Nephron progenitor cell (in vitro differentiated cells): ENCODE results near the gene HSD3B7.

Source experiments
- DNase-seq: peaks from one replicate; pipeline ENCODE4 v3.0.0; 2021
- H3K27ac Mint-ChIP-seq: 2 replicates; pipeline ENCODE4 v1.8.0; 2021; ENCODE audit warnings: mild to moderate bottlenecking, moderate library complexity, mixed read lengths
- H3K27me3 Mint-ChIP-seq: 2 replicates; pipeline ENCODE4 v1.8.0; 2021; ENCODE audit warnings: mild to moderate bottlenecking, low read depth, mixed read lengths; ENCODE audit not compliant: poor library complexity
- H3K36me3 Mint-ChIP-seq: 2 replicates; pipeline ENCODE4 v1.8.0; 2021; ENCODE audit warnings: low read depth, mixed read lengths
- H3K4me1 Mint-ChIP-seq: 2 replicates; pipeline ENCODE4 v1.8.0; 2021; ENCODE audit warnings: mixed read lengths
- H3K4me3 Mint-ChIP-seq: 2 replicates; pipeline ENCODE4 v1.8.0; 2021; ENCODE audit warnings: mild to moderate bottlenecking, moderate library complexity, mixed read lengths
- H3K9me3 Mint-ChIP-seq: 2 replicates; pipeline ENCODE4 v1.8.0; 2021; ENCODE audit warnings: mild to moderate bottlenecking, moderate library complexity, mixed read lengths
- TF ChIP-seq, protein P1 (sequence below): fragments of 200-600 bp; sonication (generic); IDR thresholded peaks from 2 replicates; pipeline ENCODE4 v1.5.0; 2021; ENCODE audit warnings: antibody characterized with exemption

Gene HSD3B7

DNA sequence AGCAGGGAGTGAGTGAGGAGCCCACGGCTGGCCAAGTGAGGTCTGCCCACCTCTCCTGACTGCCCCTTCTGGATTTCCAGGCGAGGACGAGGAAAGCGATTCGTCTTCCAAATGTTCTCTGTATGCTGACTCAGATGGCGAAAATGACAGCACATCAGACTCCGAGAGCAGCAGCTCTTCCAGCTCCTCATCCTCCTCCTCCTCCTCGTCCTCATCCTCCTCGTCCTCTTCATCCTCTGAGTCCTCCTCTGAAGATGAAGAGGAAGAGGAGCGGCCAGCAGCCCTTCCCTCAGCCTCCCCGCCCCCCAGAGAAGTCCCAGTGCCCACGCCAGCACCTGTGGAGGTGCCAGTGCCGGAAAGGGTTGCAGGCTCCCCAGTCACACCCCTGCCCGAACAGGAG, 13.7 kb upstream of the HSD3B7 start:
- TF ChIP-seq, protein P1, sequence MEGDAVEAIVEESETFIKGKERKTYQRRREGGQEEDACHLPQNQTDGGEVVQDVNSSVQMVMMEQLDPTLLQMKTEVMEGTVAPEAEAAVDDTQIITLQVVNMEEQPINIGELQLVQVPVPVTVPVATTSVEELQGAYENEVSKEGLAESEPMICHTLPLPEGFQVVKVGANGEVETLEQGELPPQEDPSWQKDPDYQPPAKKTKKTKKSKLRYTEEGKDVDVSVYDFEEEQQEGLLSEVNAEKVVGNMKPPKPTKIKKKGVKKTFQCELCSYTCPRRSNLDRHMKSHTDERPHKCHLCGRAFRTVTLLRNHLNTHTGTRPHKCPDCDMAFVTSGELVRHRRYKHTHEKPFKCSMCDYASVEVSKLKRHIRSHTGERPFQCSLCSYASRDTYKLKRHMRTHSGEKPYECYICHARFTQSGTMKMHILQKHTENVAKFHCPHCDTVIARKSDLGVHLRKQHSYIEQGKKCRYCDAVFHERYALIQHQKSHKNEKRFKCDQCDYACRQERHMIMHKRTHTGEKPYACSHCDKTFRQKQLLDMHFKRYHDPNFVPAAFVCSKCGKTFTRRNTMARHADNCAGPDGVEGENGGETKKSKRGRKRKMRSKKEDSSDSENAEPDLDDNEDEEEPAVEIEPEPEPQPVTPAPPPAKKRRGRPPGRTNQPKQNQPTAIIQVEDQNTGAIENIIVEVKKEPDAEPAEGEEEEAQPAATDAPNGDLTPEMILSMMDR: no peak
- Mint-ChIP-seq H3K27ac (peak overlapping the region; percentile 70), H3K36me3 (peaks cover 75% of the 10 kb centered on the region), H3K9me3 (no peaks in the 10 kb centered on the region), H3K4me3 (no peak overlapping the region), H3K4me1 (no peaks in the 10 kb centered on the region), H3K27me3 (peaks cover 2% of the 10 kb centered on the region)
- DNase-seq: no peak

DNA sequence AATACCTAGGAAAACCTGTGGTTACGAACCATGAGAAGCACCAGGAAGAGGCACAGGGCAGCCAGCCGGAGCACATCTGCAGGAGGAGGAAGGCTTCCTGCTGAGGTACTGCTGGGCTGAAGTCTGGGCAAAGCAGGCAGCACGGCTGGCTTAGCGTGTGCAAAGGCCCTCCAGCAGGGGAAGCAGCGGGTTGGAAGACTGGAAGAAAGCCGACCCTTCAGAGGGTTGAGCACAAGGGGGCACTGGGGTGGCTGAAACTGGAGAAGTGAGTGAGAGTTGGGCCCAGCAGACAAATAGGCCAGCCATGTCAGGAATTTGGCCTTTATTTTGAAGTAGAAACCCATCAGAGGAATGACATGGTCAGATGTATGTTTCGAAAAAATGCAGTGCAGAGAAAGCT, 12.1 kb upstream of the HSD3B7 start:
- Mint-ChIP-seq H3K9me3 (no peaks in the 10 kb centered on the region), H3K27me3 (peaks cover 2% of the 10 kb centered on the region), H3K27ac (no peak overlapping the region), H3K36me3 (peaks cover 71% of the 10 kb centered on the region), H3K4me3 (no peak overlapping the region), H3K4me1 (no peaks in the 10 kb centered on the region)
- TF ChIP-seq, protein P1: no peak
- no peak for DNase-seq

GRCh38 chr16:30974348-30974747, 10.7 kb upstream of the HSD3B7 start:
- no peak overlapping the region for H3K27ac Mint-ChIP-seq
- H3K27me3 Mint-ChIP-seq: peaks cover 2% of the 10 kb centered on the region
- DNase-seq: no peak
- peaks cover 69% of the 10 kb centered on the region for H3K36me3 Mint-ChIP-seq
- TF ChIP-seq, protein P1: no peak
- H3K9me3 Mint-ChIP-seq: no peaks in the 10 kb centered on the region
- H3K4me1 Mint-ChIP-seq: no peaks in the 10 kb centered on the region
- H3K4me3 Mint-ChIP-seq: no peak overlapping the region

DNA sequence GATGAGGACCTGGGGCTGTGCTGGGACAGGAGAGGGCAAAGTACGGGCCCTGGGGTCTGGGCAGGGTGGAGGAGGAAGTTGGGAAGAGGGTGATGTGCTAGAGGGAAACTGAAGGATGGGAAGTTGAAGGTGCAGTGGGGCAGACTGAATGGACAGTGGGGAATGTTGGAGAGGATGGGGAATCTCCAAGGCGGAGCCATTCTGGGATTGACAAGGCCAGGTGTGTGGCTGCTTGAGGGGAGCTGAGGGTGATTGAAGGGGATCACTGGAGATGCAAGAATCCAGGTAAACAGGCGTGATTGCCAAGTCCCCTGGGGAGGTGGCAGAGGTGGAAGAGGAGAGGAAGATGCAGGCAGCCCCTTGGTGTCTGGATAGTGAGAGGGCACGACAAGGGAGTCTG, 8.5 kb upstream of the HSD3B7 start:
- DNase-seq: no peak
- Mint-ChIP-seq H3K4me3 (no peak overlapping the region), H3K4me1 (no peaks in the 10 kb centered on the region), H3K27ac (peak overlapping the region; percentile 57), H3K9me3 (no peaks in the 10 kb centered on the region), H3K27me3 (peaks cover 5% of the 10 kb centered on the region), H3K36me3 (peaks cover 56% of the 10 kb centered on the region)
- TF ChIP-seq, protein P1: no peak

GRCh38 chr16:30977502-30977901, 7.5 kb upstream of the HSD3B7 start:
- no peak overlapping the region for H3K4me3 Mint-ChIP-seq
- H3K4me1 Mint-ChIP-seq: no peaks in the 10 kb centered on the region
- no peaks in the 10 kb centered on the region for H3K9me3 Mint-ChIP-seq
- H3K27ac Mint-ChIP-seq: peak overlapping the region; percentile 68
- TF ChIP-seq, protein P1: peak; percentile 23
- peaks cover 4% of the 10 kb centered on the region for H3K27me3 Mint-ChIP-seq
- peaks cover 53% of the 10 kb centered on the region for H3K36me3 Mint-ChIP-seq
- DNase-seq: no peak

GRCh38 chr16:30979170-30980022, 5.6 kb upstream of the HSD3B7 start:
- Mint-ChIP-seq H3K9me3 (no peaks in the 10 kb centered on the region), H3K27me3 (peaks cover 3% of the 10 kb centered on the region), H3K4me3 (no peak overlapping the region), H3K27ac (no peak overlapping the region), H3K4me1 (no peaks in the 10 kb centered on the region), H3K36me3 (peaks cover 35% of the 10 kb centered on the region)
- TF ChIP-seq, protein P1: no peak
- DNase-seq: no peak
